HG03103 (cell line): ENCODE data around the gene VTI1A.

Experiments
- ATAC-seq: cut with Tn5 transposase; IDR thresholded peaks from one replicate; pipeline ENCODE4 v1.9.1; 2021; ENCODE audit warnings: low read depth; ENCODE audit not compliant: unreplicated experiment

VTI1A gene

GRCh38 chr10:112624546-112625048 is 177.6 kb downstream of the VTI1A start:
- no peak for ATAC-seq

- no peak for ATAC-seq
Observed at GRCh38 chr10:112628951-112629609, 182.1 kb downstream of the VTI1A start.

- no peak for ATAC-seq
Observed at GRCh38 chr10:112631501-112632400, 184.7 kb downstream of the VTI1A start.

GRCh38 chr10:112634096-112634830 is 187.2 kb downstream of the VTI1A start:
- ATAC-seq: no peak

- no peak for ATAC-seq
Observed at GRCh38 chr10:112637901-112638300, 190.9 kb downstream of the VTI1A start.

GRCh38 chr10:112639298-112639697 is 192.3 kb downstream of the VTI1A start:
- ATAC-seq: no peak

- no peak for ATAC-seq
Observed at GRCh38 chr10:112640638-112641037, 193.6 kb downstream of the VTI1A start.

- no peak for ATAC-seq
Observed at GRCh38 chr10:112643600-112644264, 196.7 kb downstream of the VTI1A start.

- no peak for ATAC-seq
Observed at GRCh38 chr10:112644265-112644645, 197.2 kb downstream of the VTI1A start.

GRCh38 chr10:112649006-112649821 is 202.2 kb downstream of the VTI1A start:
- no peak for ATAC-seq

- no peak for ATAC-seq
Observed at GRCh38 chr10:112649822-112650152, 202.8 kb downstream of the VTI1A start.

GRCh38 chr10:112650588-112651030 is 203.6 kb downstream of the VTI1A start:
- ATAC-seq: no peak

- ATAC-seq: no peak
Observed at GRCh38 chr10:112653215-112653614, 206.2 kb downstream of the VTI1A start.

GRCh38 chr10:112653851-112654250 is 206.8 kb downstream of the VTI1A start:
- no peak for ATAC-seq

GRCh38 chr10:112654794-112655193 is 207.8 kb downstream of the VTI1A start:
- no peak for ATAC-seq

GRCh38 chr10:112655722-112656121 is 208.7 kb downstream of the VTI1A start:
- ATAC-seq: no peak

- ATAC-seq: no peak
Observed at GRCh38 chr10:112658465-112658864, 211.4 kb downstream of the VTI1A start.

GRCh38 chr10:112658900-112659638 is 212.1 kb downstream of the VTI1A start:
- no peak for ATAC-seq
